AG09319 (cell line): ENCODE data around the gene PARD6B.

Experiments
- DNase-seq: peaks from one replicate; pipeline ENCODE4 v3.0.0-alpha.2; 2010; ENCODE audit warnings: low read depth; ENCODE audit errors: extremely low read depth
- CTCF ChIP-seq: IDR thresholded peaks from 2 replicates; pipeline ENCODE4 v1.5.1; 2011; ENCODE audit warnings: low read depth, mild to moderate bottlenecking, inconsistent platforms, low read length, moderate library complexity

PARD6B gene

GRCh38 chr20:50726955-50727791 lies 4.2 kb upstream of the PARD6B start:
- TF ChIP-seq CTCF: no peak

GRCh38 chr20:50727792-50728485 lies 3.4 kb upstream of the PARD6B start:
- no peak for DNase-seq
- TF ChIP-seq CTCF: no peak

More at GRCh38 chr20:50726955-50727791, 4.2 kb upstream of the PARD6B start:
- no peak for DNase-seq

GRCh38 chr20:50728486-50728980 lies 2.8 kb upstream of the PARD6B start:
- no peak for DNase-seq
- TF ChIP-seq CTCF: no peak

GRCh38 chr20:50728981-50729874 lies 2.2 kb upstream of the PARD6B start:
- TF ChIP-seq CTCF: no peak
- no peak for DNase-seq

- no peak for DNase-seq
- TF ChIP-seq CTCF: no peak
Measured at GRCh38 chr20:50729901-50730764, 1.2 kb upstream of the PARD6B start.

- DNase-seq: no peak
Measured at GRCh38 chr20:50730765-50731054, 670 bp upstream of the PARD6B start.

More at GRCh38 chr20:50730765-50731054, 670 bp upstream of the PARD6B start:
- no peak for TF ChIP-seq CTCF
